Spleen (tissue), 11 donors: ENCODE data around the gene STK33. TPM values are rescaled to one million over a fixed set of nuclear protein-coding genes. Genes with fewer than 3 reads are reported as not detected.

Experiments used
- DNase-seq: peaks from one replicate; pipeline ENCODE4 v3.0.0-alpha.2; 2020
- H3K27ac ChIP-seq, 8 donors: fragments of 200-600 bp; sonication (generic) in 7 of 8; 1 replicate in 4 of 8; 2 replicates in 4 of 8; pipeline versions ENCODE4 v1.5.0 to v1.8.0; 2016 to 2021; ENCODE audit warnings: inconsistent platforms in 4 of 8, mild to moderate bottlenecking in 4 of 8, moderate library complexity in 1 of 8
- H3K27me3 ChIP-seq, 7 donors: fragments of 200-600 bp; sonication (generic) in 6 of 7; replicated peaks in 1 of 7; 1 replicate in 4 of 7; 2 replicates in 3 of 7; pipeline versions ENCODE4 v1.5.0 to v1.8.0; 2016 to 2021; ENCODE audit warnings: inconsistent platforms in 3 of 7, mild to moderate bottlenecking in 1 of 7
- H3K36me3 ChIP-seq, 6 donors: fragments of 200-600 bp; sonication (generic) in 5 of 6; 1 replicate in 4 of 6; 2 replicates in 2 of 6; pipeline versions ENCODE4 v1.5.0 to v1.8.0; 2016 to 2021; ENCODE audit warnings: inconsistent platforms in 2 of 6
- H3K4me1 ChIP-seq, 6 donors: fragments of 200-600 bp; sonication (generic) in 5 of 6; 1 replicate in 3 of 6; 2 replicates in 3 of 6; pipeline versions ENCODE4 v1.5.0 to v1.8.0; 2016 to 2021; ENCODE audit warnings: inconsistent platforms in 3 of 6
- H3K4me3 ChIP-seq, 8 donors: fragments of 200-600 bp; sonication (generic) in 7 of 8; 1 replicate in 4 of 8; 2 replicates in 4 of 8; pipeline versions ENCODE4 v1.5.0 to v1.8.0; 2016 to 2021; ENCODE audit warnings: inconsistent platforms in 4 of 8, mild to moderate bottlenecking in 4 of 8, moderate library complexity in 2 of 8
- H3K9me3 ChIP-seq, 8 donors: fragments of 200-600 bp; sonication (generic) in 7 of 8; 1 replicate in 4 of 8; 2 replicates in 4 of 8; pipeline versions ENCODE4 v1.5.0 to v1.8.0; 2016 to 2021; ENCODE audit warnings: inconsistent platforms in 4 of 8
- POLR2A ChIP-seq, 3 donors: fragments of 450-650 bp; IDR thresholded peaks; one replicate each; pipeline ENCODE4 v1.5.1; 2017; ENCODE audit warnings: antibody characterized with exemption in 3 of 3, mild to moderate bottlenecking in 1 of 3
- POLR2AphosphoS5 ChIP-seq, 3 donors: sonication (generic); formaldehyde crosslinking; IDR thresholded peaks; one replicate each; pipeline ENCODE4 v1.5.1; 2017; ENCODE audit warnings: antibody characterized with exemption in 3 of 3
- WGBS, 5 donors: extraction: QIAGEN DNeasy Blood & Tissue Kit in 3 of 5; methylation state at CpG; one replicate each; pipeline versions ENCODE4 v1.1.5 to v1.1.7; 2013 to 2018; 5-methylcytosine and 5-hydroxymethylcytosine counted together
- intact Hi-C: fragments of 100-400 bp; cut with DNase I; formaldehyde crosslinking; loops from one replicate; pipeline ENCODE4 v1.15.0; 2023; ENCODE audit warnings: low total_unique reads
- polyA plus RNA-seq, 3 donors: library from polyadenylated mRNA; stranded (reverse); fragments of 200-250 nt; gene quantifications; one replicate each; pipeline ENCODE4 v1.2.1, GENCODE V29; 2013
- total RNA-seq, 7 donors: library from RNA; depleted of rRNA in 3 of 7; stranded (reverse); fragments of >200 nt in 3 of 7; fragmentation: NEBNext Ultra II Directional in 4 of 7; extraction: Animal tissue kit (Norgen Biotek cat#: 25700) in 4 of 7; gene quantifications; one replicate each; pipeline versions ENCODE4 v1.1.0 to v1.2.1, GENCODE V29; 2016 to 2021
- TF ChIP-seq, protein P1 (sequence below), 11 experiments: fragments of 200-600 bp in 7 of 11; fragments of 450-650 bp in 4 of 11; sonication (generic) in 4 of 11; IDR thresholded peaks in 8 of 11; conservative IDR thresholded peaks in 3 of 11; 1 replicate in 7 of 11; 2 replicates in 4 of 11; pipeline versions ENCODE4 v1.4.0 to v1.8.0; 2016 to 2021; ENCODE audit warnings: antibody characterized with exemption in 11 of 11, inconsistent platforms in 4 of 11, mild to moderate bottlenecking in 1 of 11
- donor health status: healthy with polysubstance abuse.
- donor health status: DM: no; HTN: no; CAD: no; lungs with moderate emphysema.
- donor health status: DM: no; HTN: no; CAD: no.
- donor health status: Bipolar disorder and iron deficiency.
- donor health status: healthy.
- donor health status: DM: no; HTN: no; CAD: no.
- donor health status: DM: yes; HTN: yes; CAD: no.

STK33 gene
- total and polyA plus RNA-seq, 10 donors, result 1.6 to 8.1 (median 3.8) TPM

DNA sequence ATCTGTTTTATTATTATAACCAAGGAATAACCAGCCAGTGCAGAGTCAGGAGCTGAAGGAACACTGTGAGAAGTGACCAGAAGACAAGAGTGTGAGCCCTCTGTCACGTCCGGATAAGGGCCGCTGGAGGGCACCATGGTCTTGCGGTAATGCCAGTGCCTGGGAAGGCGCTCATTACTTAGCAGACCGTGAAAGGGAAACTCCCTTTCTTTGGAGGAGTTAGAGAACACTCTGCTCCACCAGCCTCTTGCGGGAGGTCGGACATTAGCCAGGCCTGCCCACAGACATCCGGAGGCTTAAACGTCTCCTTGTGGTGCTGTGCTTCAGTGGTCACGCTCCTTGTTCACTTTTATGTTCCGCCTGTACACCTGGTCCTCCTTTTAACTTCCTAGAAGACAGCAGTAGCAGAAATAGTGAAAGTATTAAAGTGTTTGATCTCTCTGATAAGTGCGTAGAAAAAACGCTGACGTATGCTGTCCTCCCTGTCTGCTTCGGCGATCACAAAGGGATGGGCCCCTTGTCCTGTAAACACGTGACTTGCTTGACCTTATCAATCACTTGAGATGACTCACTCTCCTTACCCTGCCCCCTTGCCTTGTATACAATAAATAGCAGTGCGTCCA lies 209.7 kb downstream of the STK33 start:
- Histone ChIP-seq H3K27me3 (no peaks in the 10 kb centered on the region), H3K4me3 (peak overlapping the region in 1 of 8 donors; percentile 31), H3K4me1 (no peaks in the 10 kb centered on the region), H3K9me3 (no peaks in the 10 kb centered on the region), H3K36me3 (no peaks in the 10 kb centered on the region), H3K27ac (peak overlapping the region in 1 of 8 donors; percentile 9)
- DNase-seq, result peak; percentile 69
- TF ChIP-seq, protein P1, sequence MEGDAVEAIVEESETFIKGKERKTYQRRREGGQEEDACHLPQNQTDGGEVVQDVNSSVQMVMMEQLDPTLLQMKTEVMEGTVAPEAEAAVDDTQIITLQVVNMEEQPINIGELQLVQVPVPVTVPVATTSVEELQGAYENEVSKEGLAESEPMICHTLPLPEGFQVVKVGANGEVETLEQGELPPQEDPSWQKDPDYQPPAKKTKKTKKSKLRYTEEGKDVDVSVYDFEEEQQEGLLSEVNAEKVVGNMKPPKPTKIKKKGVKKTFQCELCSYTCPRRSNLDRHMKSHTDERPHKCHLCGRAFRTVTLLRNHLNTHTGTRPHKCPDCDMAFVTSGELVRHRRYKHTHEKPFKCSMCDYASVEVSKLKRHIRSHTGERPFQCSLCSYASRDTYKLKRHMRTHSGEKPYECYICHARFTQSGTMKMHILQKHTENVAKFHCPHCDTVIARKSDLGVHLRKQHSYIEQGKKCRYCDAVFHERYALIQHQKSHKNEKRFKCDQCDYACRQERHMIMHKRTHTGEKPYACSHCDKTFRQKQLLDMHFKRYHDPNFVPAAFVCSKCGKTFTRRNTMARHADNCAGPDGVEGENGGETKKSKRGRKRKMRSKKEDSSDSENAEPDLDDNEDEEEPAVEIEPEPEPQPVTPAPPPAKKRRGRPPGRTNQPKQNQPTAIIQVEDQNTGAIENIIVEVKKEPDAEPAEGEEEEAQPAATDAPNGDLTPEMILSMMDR (IDR thresholded peaks at IDR 0.05 in 8 of 11, conservative IDR thresholded peaks at IDR 0.05 in 3 of 11), result peak in 3 of 11 experiments; percentile 8 to 36 (median 28)
- TF ChIP-seq POLR2AphosphoS5 (IDR thresholded peaks at IDR 0.05), result peak in 2 of 3 donors; percentile 9 to 37
- no peak for TF ChIP-seq POLR2A (IDR thresholded peaks at IDR 0.05)
- intact Hi-C loops, result no loop called here
- 44 to 77% (median 70%) methylated on average over 19 of the region's 19 CpGs for WGBS, 5 donors

- DNase-seq, result no peak
- 91 to 97% (median 95%) methylated on average over 3 of the region's 3 CpGs for WGBS, 5 donors
- intact Hi-C loops, result no loop called here
- H3K9me3 ChIP-seq, result no peaks in the 10 kb centered on the region
- H3K27ac ChIP-seq, result no peak overlapping the region
- no peak overlapping the region for H3K4me3 ChIP-seq
- H3K4me1 ChIP-seq, result no peaks in the 10 kb centered on the region
- no peaks in the 10 kb centered on the region for H3K27me3 ChIP-seq
- TF ChIP-seq, protein P1 (IDR thresholded peaks at IDR 0.05 in 8 of 11, conservative IDR thresholded peaks at IDR 0.05 in 3 of 11), result no peak
- TF ChIP-seq POLR2A (IDR thresholded peaks at IDR 0.05) (no peak), POLR2AphosphoS5 (IDR thresholded peaks at IDR 0.05) (no peak)
- no peaks in the 10 kb centered on the region for H3K36me3 ChIP-seq
These were observed 210.4 kb downstream of the STK33 start for GRCh38 chr11:8383627-8384026.

- no peak for DNase-seq
- WGBS, 5 donors, result 50 to 89% (median 77%) methylated on average over 1 of the region's 1 CpG
- H3K4me3 ChIP-seq, result no peak overlapping the region
- TF ChIP-seq, protein P1 (IDR thresholded peaks at IDR 0.05 in 8 of 11, conservative IDR thresholded peaks at IDR 0.05 in 3 of 11), result no peak
- no peak for TF ChIP-seq POLR2AphosphoS5 (IDR thresholded peaks at IDR 0.05)
- TF ChIP-seq POLR2A (IDR thresholded peaks at IDR 0.05), result no peak
- H3K27me3 ChIP-seq, result no peaks in the 10 kb centered on the region
- no peak overlapping the region for H3K27ac ChIP-seq
- intact Hi-C loops, result no loop called here
- no peaks in the 10 kb centered on the region for H3K9me3 ChIP-seq
- H3K36me3 ChIP-seq, result no peaks in the 10 kb centered on the region
- no peaks in the 10 kb centered on the region for H3K4me1 ChIP-seq
These were observed 210.8 kb downstream of the STK33 start for GRCh38 chr11:8383227-8383626.

- H3K4me3 ChIP-seq, result no peak overlapping the region
- no peaks in the 10 kb centered on the region for H3K36me3 ChIP-seq
- H3K27me3 ChIP-seq, result no peaks in the 10 kb centered on the region
- 82 to 88% (median 86%) methylated on average over 9 of the region's 9 CpGs for WGBS, 5 donors
- no peaks in the 10 kb centered on the region for H3K4me1 ChIP-seq
- no peak for DNase-seq
- no peak overlapping the region for H3K27ac ChIP-seq
- TF ChIP-seq, protein P1 (IDR thresholded peaks at IDR 0.05 in 8 of 11, conservative IDR thresholded peaks at IDR 0.05 in 3 of 11), result no peak
- no peak for TF ChIP-seq POLR2AphosphoS5 (IDR thresholded peaks at IDR 0.05)
- no peak for TF ChIP-seq POLR2A (IDR thresholded peaks at IDR 0.05)
- no peaks in the 10 kb centered on the region for H3K9me3 ChIP-seq
- intact Hi-C loops, result no loop called here
These were observed 211.5 kb downstream of the STK33 start for GRCh38 chr11:8382436-8383053.
